ENCODE results near the gene POU2F3. TPM values are rescaled to one million over a fixed set of nuclear protein-coding genes. Genes with fewer than 3 reads are reported as not detected.

POU2F3 gene
- total RNA-seq, 1 experiment from 2014 or later: 2.6 TPM

DNA sequence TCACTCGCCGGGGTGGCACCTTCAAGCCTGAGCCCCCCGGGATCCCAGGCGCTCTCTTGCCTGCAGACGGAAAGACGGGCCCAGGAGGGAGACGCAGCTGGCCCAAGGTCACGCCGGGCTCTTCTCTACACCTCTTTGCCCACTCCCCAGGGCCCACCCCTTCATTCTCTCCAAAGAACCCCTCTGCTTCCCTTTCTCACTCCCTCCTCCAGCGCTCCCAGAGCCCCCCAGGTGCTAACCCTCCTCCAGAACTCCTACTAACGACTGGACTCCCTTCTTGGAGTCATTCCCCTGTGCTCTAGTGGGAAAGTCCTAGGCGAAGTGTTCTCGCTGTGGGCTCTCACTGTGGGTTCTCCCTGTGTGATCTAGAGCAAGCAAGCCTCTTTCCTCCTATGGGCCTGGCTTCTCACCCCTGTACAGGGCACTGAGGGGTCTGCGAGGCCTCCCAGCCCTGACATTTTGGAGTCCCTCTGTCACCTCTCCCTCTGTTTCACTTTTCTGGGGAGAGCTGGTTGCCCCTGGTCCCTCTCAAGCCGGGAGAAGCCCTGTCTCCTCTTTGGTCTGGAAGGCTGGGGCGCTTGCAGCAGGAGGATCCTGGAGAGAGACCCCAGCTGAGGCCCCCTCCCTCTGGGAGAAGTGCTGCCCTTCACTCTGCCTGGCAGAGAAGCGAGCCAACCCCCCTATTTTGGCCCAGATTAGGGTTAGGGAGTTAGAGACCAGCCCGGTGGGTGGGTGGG, 28.2 kb upstream of the POU2F3 start:
- Mint-ChIP-seq H3K27me3 (ENCODE audit: unreplicated experiment) (peaks cover 12% of the 10 kb centered on the region), H3K36me3 (ENCODE audit: insufficient read depth, unreplicated experiment) (peaks cover 17% of the 10 kb centered on the region), H3K9me3 (ENCODE audit: low read depth, unreplicated experiment) (no peaks in the 10 kb centered on the region), H3K27ac (ENCODE audit: unreplicated experiment) (peak overlapping the region; percentile 23), H3K4me3 (ENCODE audit: low read depth, unreplicated experiment) (peak overlapping the region; percentile 83), H3K4me1 (ENCODE audit: low read depth, unreplicated experiment) (peaks cover 21% of the 10 kb centered on the region)
- intact Hi-C loops (cut with micrococcal nuclease; ENCODE audit: unreplicated experiment): no loop called here
- TSS peak; percentile 41 for BruUV-seq (replicated peaks)
- DNase-seq: no peak
- CTCF ChIA-PET: interaction anchor here (0.6 kb wide), 1 partner anchor 1254 kb away, joined by 3 read pairs; no protein-coding TSS in a partner anchor
- no peak for TF ChIP-seq CTCF (IDR thresholded peaks at IDR 0.05; ENCODE audit: unreplicated experiment)

DNA sequence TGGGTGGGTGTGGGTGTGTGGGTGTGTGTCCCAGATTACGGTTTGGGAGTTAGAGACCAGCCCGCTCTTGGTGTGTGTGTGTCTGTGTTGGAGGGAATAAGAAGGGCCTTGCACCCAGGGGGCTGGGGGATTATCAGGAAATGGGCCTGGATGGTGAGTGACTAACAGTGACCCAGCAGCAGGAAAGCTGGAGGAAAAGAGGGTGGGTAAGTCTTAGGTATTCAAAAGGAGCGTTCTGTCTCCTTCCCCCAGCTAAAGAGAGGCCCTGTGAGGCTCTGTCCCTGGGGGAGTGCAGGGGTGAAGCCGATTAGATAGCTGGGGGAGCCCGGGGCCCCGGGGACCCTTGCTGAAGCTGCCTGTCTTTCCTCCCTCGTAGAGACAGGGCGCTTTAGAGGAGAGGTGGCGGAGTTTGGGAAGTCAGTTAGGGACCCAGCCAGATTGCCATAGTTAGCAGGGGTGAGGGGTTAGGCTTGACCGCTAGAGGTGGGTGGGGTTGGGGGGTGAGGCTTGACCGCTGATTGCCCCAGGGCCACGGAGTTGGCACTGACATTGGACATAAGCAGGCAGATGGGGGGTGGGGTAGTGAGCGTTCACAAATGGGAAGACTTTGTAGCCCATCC, 27.6 kb upstream of the POU2F3 start:
- H3K4me1 Mint-ChIP-seq (ENCODE audit: low read depth, unreplicated experiment): peaks cover 21% of the 10 kb centered on the region
- BruUV-seq (replicated peaks): no TSS peak
- TF ChIP-seq CTCF (IDR thresholded peaks at IDR 0.05; ENCODE audit: unreplicated experiment): no peak
- CTCF ChIA-PET: interaction anchor here (0.6 kb wide), 1 partner anchor 1255 kb away, joined by 3 read pairs; no protein-coding TSS in a partner anchor
- intact Hi-C loops (cut with micrococcal nuclease; ENCODE audit: unreplicated experiment): no loop called here
- no peak overlapping the region for H3K27ac Mint-ChIP-seq (ENCODE audit: unreplicated experiment)
- H3K9me3 Mint-ChIP-seq (ENCODE audit: low read depth, unreplicated experiment): no peaks in the 10 kb centered on the region
- H3K27me3 Mint-ChIP-seq (ENCODE audit: unreplicated experiment): peaks cover 10% of the 10 kb centered on the region
- peak overlapping the region; percentile 83 for H3K4me3 Mint-ChIP-seq (ENCODE audit: low read depth, unreplicated experiment)
- no peak for DNase-seq
- H3K36me3 Mint-ChIP-seq (ENCODE audit: insufficient read depth, unreplicated experiment): peaks cover 17% of the 10 kb centered on the region

GRCh38 chr11:120212926-120213325, 27.0 kb upstream of the POU2F3 start:
- CTCF ChIA-PET: no interaction called here
- no peak for DNase-seq
- Mint-ChIP-seq H3K4me3 (ENCODE audit: low read depth, unreplicated experiment) (no peak overlapping the region), H3K9me3 (ENCODE audit: low read depth, unreplicated experiment) (no peaks in the 10 kb centered on the region), H3K36me3 (ENCODE audit: insufficient read depth, unreplicated experiment) (peaks cover 17% of the 10 kb centered on the region), H3K27ac (ENCODE audit: unreplicated experiment) (no peak overlapping the region), H3K4me1 (ENCODE audit: low read depth, unreplicated experiment) (peaks cover 20% of the 10 kb centered on the region), H3K27me3 (ENCODE audit: unreplicated experiment) (peaks cover 5% of the 10 kb centered on the region)
- BruUV-seq (replicated peaks): no TSS peak
- intact Hi-C loops (cut with micrococcal nuclease; ENCODE audit: unreplicated experiment): no loop called here
- no peak for TF ChIP-seq CTCF (IDR thresholded peaks at IDR 0.05; ENCODE audit: unreplicated experiment)

GRCh38 chr11:120214581-120214980, 25.4 kb upstream of the POU2F3 start:
- H3K4me3 Mint-ChIP-seq (ENCODE audit: low read depth, unreplicated experiment): no peak overlapping the region
- no peak for DNase-seq
- no peak for TF ChIP-seq CTCF (IDR thresholded peaks at IDR 0.05; ENCODE audit: unreplicated experiment)
- H3K9me3 Mint-ChIP-seq (ENCODE audit: low read depth, unreplicated experiment): no peaks in the 10 kb centered on the region
- H3K36me3 Mint-ChIP-seq (ENCODE audit: insufficient read depth, unreplicated experiment): peaks cover 17% of the 10 kb centered on the region
- H3K27ac Mint-ChIP-seq (ENCODE audit: unreplicated experiment): no peak overlapping the region
- peaks cover 9% of the 10 kb centered on the region for H3K4me1 Mint-ChIP-seq (ENCODE audit: low read depth, unreplicated experiment)
- intact Hi-C loops (cut with micrococcal nuclease; ENCODE audit: unreplicated experiment): no loop called here
- no peaks in the 10 kb centered on the region for H3K27me3 Mint-ChIP-seq (ENCODE audit: unreplicated experiment)
- BruUV-seq (replicated peaks): no TSS peak
- CTCF ChIA-PET: no interaction called here

All from Calu3 (cell line).